SK-N-MC (cell line): ENCODE data around the gene DNAH9.

Experiments used
- EZH2 ChIP-seq: fragments of 200-600 bp; sonication (generic); IDR thresholded peaks from one replicate; pipeline ENCODE4 v1.6.1; 2017; ENCODE audit warnings: antibody characterized with exemption
- FOXP2 ChIP-seq: optimal IDR thresholded peaks from 2 replicates; pipeline ENCODE3; 2011; ENCODE audit warnings: mild to moderate bottlenecking, moderate library complexity; ENCODE audit not compliant: insufficient read depth; ENCODE audit errors: extremely low read length, control extremely low read depth
- POLR2AphosphoS5 ChIP-seq: IDR thresholded peaks from 2 replicates; pipeline ENCODE4 v1.6.1; 2012; ENCODE audit warnings: mild to moderate bottlenecking, low read depth, low read length, borderline replicate concordance

GRCh38 chr17:11874756-11875155, 276.5 kb downstream of the DNAH9 start:
- TF ChIP-seq POLR2AphosphoS5 = no peak
- TF ChIP-seq EZH2 = no peak
- TF ChIP-seq FOXP2 = no peak
